HG03045 (cell line): ENCODE results near the gene ODAD2.
"Not testable (repeated sequence)": the region's sequence is repeated elsewhere in the genome, so short reads cannot be mapped to it uniquely, and the experiment has no call there.

Source experiments
- ATAC-seq: cut with Tn5 transposase; IDR thresholded peaks from one replicate; pipeline ENCODE4 v1.9.1; 2021; ENCODE audit warnings: mild to moderate bottlenecking, moderate library complexity; ENCODE audit not compliant: unreplicated experiment

ODAD2 gene

GRCh38 chr10:27998954-27999275 is at the start of gene ODAD2:
TSS of gene ODAD2 (minus strand) at chr10:27999079. CDS start at chr10:27995142, 3,937 bp downstream.
- ATAC-seq, result no peak

GRCh38 chr10:28047061-28047460 is 48.2 kb upstream of the ODAD2 start:
- ATAC-seq, result no peak

GRCh38 chr10:28046579-28046978 is 47.7 kb upstream of the ODAD2 start:
- ATAC-seq, result no peak

- no peak for ATAC-seq
Observed at GRCh38 chr10:28043941-28044340, 45.1 kb upstream of the ODAD2 start.

GRCh38 chr10:28036587-28036986 is 37.7 kb upstream of the ODAD2 start:
- no peak for ATAC-seq

- no peak for ATAC-seq
Observed at GRCh38 chr10:28020993-28021982, 22.4 kb upstream of the ODAD2 start.

- no peak for ATAC-seq
Observed at GRCh38 chr10:28020080-28020860, 21.4 kb upstream of the ODAD2 start.

- no peak for ATAC-seq
Observed at GRCh38 chr10:28014651-28015050, 15.8 kb upstream of the ODAD2 start.

- ATAC-seq, result no peak
Observed at GRCh38 chr10:28012990-28013515, 14.2 kb upstream of the ODAD2 start.

GRCh38 chr10:28010821-28011220 is 11.9 kb upstream of the ODAD2 start:
- no peak for ATAC-seq

GRCh38 chr10:28008054-28008453 is 9.2 kb upstream of the ODAD2 start:
- ATAC-seq, result no peak

- ATAC-seq, result no peak
Observed at GRCh38 chr10:28001353-28001752, 2.5 kb upstream of the ODAD2 start.

GRCh38 chr10:27998178-27998953 is 513 bp downstream of the ODAD2 start:
- ATAC-seq, result no peak

GRCh38 chr10:27997865-27998177 is 1.1 kb downstream of the ODAD2 start:
- no peak for ATAC-seq

- no peak for ATAC-seq
Observed at GRCh38 chr10:27995311-27995710, 3.6 kb downstream of the ODAD2 start.

GRCh38 chr10:27989357-27989756 is 9.5 kb downstream of the ODAD2 start:
- not testable (repeated sequence) for ATAC-seq

- ATAC-seq, result no peak
Observed at GRCh38 chr10:27986821-27987220, 12.1 kb downstream of the ODAD2 start.

- ATAC-seq, result no peak
Observed at GRCh38 chr10:27982875-27983543, 15.9 kb downstream of the ODAD2 start.

GRCh38 chr10:27981744-27982143 is 17.1 kb downstream of the ODAD2 start:
- ATAC-seq, result no peak

GRCh38 chr10:27970795-27971194 is 28.1 kb downstream of the ODAD2 start:
- not testable (repeated sequence) for ATAC-seq
